Cerebellar nuclear complex (tissue), 1 donor: ENCODE data around the gene GABRB2.

ENCODE experiments used
- DNase-seq, 2 experiments: peaks; one replicate each; lab custom pipeline; 2025; lab: John Stamatoyannopoulos, UW

GABRB2 gene

DNA sequence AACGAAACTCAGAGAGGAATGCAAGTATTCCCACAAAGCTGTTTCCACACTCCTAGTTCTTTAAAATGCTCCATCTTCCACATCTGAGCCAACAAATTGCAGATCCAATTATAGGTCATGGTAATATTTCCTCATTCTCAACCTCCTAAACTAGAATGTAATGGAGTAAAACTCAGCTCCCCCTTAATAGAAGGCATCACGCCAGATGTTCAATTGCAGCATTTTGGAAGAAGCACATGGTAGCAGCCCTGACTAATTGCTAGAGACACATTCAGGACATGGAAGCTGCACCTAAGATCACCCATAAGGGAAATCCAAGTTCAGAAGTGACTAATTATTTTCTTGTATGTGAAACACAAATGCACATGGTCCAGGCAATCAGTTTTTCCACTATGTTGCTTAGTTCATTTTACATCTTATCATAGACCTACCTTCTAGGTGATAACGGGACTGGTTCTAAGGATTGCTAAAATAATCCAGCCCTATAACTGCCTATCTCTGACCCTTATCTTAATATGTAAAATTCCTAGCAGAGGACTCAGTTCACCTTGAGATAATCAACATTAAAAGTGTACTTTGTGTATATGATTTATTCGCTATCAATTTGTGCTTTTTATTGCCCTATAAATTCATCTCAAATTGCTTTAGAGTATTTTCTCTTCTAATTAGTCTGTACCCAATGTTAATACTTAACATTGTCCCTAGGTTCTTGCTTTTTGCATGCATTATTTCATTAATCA is 75.1 kb downstream of the GABRB2 start:
- no peak for DNase-seq

DNA sequence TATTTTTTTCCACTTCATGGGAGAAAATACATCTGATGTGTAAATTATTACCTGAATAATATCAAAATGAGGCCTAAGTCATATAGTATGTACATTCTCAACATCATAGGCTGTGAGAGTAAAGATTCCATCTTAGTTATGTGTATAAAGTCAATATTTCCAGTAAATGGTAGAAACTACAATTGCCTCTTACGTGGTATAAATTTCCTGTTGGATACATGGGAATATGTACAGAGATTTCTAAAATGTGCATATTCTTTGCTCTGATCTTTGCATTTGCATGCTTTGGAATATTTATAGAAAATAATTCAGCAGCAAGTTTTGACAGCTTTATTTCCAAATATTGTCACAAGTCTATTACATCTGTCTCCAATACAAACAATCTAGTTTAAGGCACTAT is 78.8 kb downstream of the GABRB2 start:
- DNase-seq: no peak

DNA sequence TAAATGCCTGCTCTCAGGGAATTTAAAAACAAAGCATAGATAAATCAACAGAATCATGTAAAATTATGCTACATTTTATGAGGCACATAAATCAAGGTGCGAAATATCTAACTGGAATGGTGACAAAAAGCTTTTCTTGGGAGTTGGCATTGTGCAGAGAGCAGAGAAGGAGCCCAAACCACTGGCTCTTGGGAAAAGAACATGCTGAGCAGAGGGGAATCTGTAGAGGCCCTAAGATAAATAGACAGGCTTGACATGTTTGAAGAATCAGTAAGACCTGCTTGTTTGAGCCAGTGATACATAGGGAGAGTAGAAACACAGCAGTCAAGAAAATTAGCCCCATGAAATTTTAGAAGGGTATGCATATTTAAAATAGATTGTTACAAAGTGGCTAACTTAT is 85.8 kb downstream of the GABRB2 start:
- DNase-seq: no peak

DNA sequence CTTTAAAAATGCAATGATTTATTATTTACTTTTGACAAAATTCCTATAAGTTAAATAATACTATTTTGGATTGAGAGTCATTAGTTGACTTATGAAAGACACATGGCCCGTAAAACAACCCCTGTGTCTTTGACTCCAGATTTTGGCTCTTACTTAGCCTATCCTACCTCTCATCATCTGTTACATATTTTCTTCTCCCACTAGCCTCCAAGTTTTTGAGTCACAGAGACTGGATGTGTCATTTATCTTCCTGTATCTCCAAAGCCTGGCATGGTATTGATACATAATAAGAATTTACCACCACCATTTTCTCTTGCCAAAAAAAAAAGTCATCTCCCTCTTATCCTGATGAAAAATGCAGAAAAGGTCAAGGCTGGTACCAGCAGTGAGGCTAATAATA is 99.9 kb downstream of the GABRB2 start:
- DNase-seq: no peak

DNA sequence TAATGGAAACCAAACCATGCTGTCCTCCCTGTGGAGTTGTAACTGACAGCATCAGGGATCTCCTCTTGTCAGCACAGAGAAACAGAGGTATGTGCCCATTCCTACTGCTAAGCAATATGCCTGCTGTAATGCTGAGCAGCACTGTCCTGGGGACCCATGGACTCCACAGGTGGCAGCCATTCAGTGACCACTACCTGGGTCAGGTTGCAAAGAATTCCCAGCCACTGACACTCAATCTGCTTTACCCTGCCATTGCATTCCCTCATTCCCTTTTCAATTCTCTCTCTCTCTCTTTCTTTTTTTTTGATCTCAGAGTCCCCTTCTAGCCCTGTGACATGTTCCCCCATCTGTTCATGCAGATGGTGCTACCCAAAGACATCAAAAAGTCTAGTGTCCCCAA is 104.1 kb downstream of the GABRB2 start:
- DNase-seq: peak in 1 of 2 experiments; percentile 77

DNA sequence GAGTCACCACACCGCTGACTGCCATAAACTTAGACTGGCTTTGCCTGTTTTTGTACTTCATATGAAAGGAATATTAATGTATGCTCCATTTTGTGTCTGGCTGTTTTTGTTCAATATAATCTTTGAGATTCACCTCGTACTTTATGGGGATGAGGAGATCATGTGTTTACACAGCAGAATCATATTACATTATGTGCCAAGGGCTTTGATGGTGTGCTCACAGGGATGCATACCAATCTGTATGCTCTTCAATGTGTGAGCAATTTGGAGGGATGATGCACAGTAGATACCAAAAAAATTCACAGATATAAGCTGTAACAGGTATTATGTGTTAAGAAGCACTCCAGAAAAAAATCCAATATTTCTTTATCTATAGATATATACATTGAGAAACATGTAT is 113.7 kb downstream of the GABRB2 start:
- no peak for DNase-seq

DNA sequence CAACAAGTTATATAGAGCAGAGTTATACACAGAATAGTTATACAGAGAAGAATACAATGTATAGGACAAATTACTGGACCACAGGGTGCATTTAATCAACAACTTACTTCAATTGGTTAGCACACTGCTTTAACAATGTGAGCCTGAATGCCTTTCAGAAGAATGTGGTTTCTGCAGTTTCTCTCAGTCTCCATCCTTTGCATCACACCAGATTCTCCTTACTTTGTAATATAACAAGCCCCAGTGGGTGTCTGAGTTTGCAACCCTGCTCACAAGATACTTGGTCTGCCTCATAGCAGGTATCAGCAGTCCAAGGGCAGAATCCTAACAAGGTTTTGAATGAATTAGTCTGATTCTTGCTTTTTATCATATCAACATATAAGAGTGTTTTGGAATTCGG is 114.6 kb downstream of the GABRB2 start:
- no peak for DNase-seq

DNA sequence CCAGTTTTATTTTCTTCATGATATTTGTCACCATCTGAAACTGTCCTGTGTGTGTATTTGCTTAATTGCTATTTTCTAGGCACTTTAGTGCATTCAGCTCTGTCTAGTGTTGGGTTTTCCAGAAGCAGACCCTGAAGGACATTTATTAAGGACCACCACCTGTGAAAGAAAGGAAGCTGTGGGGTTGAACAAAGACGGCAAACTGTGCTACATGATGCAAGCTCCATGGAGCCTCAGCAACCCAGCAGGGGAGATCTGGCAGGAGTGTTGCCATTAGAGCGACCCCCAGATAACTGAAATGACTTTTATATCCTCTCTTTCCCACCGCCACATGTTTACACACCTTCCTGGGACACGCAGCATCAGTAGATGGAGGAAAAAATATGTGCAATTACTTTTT is 125.5 kb downstream of the GABRB2 start:
- no peak for DNase-seq

DNA sequence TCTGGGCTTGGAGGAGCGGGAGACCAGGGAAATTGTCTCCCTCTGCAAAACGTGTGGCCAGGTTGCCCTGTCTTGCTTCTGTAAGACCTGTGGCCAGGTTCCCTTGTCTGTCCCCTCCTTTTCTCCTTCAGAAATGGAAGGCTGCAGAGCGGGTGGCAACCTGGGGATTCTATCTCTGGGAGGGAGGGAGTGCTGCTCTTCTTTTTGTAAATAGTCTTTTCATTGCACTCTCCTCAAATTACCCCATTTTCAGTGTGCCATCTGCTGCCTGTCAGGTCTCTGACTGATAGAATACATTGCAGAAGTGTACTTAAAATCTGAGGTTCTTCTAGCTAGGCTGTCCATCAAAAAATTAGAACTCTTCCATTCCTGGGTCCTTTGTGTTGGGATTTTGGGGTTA is 126.0 kb downstream of the GABRB2 start:
- DNase-seq: peak; percentile 38 to 72

DNA sequence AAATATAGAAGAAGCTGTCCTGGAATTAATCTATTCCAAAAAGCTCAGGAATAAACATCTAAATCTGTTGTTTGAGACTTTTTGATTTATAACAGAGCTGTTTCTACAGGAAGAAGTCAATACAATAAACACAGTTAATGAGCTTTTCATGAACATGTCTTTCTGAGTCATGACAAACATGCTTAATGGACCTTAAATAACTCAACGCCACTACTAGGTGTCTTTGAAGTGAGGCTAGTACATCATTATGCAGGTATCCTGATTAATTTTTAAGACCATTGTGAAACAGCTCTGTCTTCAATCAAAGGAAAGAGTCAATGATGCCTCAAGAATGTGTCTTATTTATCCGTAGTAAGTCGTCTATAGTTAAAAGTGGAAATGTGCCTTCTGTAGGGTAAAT is 131.6 kb downstream of the GABRB2 start:
- DNase-seq: no peak

DNA sequence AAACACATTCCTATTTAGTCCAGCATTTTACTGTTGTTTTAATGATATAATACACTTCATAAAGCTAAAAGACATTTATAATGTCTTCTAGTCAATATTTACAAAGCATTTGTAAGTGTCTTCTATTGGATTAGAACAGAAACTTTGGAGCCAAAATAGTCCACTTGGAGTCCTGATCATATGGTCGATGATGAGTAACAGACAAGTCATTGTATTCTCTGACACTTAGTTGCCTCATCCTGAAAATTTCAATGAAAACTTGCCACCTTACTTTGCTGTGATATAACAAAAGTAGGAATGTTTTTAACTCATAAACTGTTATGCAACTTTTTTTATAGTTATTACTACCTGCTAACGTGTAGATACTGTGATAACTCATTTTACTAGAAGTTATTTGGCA is 132.5 kb downstream of the GABRB2 start:
- DNase-seq: no peak

DNA sequence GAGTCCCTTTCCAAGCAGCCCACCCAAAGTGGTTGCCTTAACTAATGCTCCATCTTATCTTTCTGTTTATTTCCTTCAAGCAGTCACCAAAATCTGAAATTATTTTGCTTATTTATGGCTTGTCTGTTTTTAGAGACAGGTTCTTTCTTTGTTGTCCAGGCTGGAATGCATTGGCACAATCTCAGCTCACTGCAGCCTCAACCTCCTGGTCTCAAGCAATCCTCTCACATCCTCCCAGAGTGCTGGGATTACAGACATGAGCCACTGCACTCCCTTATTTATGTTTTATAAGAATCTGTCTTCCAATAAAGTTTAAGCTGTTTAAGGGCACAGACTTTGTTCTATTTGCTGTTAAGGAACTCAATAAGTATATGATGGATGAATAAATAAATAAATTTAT is 133.7 kb downstream of the GABRB2 start:
- no peak for DNase-seq

DNA sequence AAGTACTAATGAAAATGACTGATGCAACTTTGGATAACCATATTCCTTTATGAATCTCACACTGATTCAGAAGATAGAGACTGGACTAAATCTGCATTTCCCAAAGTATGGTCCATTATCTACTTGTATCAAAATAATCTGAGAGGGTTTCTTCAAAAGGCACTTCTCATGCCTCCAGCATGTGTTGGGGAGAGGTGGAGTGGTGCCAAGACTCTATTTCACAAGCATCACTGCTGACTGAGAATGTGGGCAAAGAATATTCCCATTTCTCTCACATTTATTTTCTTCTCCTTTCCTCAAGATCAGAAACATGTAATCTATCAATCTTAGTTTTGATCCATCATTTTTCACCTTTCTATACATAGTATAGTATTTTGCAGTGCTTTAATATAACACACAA is 135.4 kb downstream of the GABRB2 start:
- no peak for DNase-seq

DNA sequence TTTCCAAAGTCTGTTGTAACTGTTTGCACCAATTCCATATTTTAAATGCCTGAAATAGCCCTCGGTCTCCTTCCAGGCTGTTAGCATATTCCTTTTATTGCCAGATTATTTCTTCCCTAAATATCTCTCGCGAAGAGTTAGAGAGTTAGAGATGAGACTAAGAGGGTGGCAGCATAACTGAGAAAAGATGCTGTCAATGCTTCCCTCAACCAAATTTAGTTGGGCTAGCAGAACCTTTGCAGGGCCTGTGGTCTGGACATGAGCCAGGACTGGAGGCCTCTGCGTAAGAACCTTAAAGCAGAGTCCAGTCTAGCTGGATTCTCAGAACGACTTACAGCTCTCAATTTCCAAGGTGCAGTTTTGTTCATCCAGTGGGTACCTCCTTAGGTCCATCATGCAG is 135.9 kb downstream of the GABRB2 start:
- no peak for DNase-seq

DNA sequence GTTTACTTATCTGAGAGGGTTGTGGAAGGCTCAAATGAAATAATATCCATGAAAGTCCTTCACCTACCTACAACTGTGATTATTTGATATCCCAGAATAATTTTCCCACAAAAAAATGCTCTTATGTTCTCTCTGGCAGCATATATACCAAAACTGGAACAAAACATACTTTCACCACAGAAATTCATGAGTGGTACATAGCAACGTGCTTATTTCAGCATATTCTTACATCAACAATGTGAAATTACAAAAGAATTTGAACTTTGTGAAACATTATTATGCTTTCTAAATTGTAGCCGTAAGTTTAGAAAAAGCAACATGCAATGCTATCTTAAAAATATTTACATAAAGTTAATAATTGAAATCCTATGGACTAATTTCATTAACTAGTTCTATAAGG is 137.1 kb downstream of the GABRB2 start:
- no peak for DNase-seq

DNA sequence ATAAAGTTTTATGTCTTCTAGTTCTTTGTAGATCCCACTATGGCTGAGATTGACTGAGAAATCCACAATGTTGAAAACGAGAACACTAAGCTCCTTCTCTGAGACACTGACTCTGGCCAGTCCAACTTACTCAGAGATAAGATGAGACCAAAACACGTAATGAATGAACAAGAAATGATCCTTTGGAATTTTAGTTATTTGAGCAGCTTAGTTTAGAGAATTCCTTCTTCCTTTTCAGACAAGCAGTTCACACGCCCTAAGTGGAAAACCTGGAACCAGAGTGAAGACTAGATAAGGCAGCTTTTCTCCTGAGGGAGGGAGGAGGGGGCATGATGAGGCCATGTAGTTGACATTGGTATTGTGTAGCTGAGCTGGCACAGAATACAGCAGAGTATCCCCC is 139.6 kb downstream of the GABRB2 start:
- no peak for DNase-seq

DNA sequence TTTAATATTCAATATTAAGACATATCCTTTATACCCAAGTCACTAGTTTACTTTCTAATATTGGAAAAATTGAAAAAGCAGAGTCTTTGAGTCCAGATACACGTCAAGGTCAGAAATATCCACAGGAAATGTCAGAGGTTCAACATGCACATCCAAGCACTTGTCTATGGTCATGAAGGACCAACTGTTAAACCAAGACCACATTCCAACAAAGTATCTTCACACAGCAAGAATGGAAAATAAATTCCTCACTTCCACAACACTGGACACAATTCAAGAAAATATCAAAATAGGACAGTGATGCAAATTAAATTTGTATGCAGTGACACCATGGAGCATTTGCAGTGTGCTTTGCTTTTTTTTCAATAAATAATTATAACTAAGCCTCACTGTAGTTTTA is 142.5 kb downstream of the GABRB2 start:
- DNase-seq: no peak

DNA sequence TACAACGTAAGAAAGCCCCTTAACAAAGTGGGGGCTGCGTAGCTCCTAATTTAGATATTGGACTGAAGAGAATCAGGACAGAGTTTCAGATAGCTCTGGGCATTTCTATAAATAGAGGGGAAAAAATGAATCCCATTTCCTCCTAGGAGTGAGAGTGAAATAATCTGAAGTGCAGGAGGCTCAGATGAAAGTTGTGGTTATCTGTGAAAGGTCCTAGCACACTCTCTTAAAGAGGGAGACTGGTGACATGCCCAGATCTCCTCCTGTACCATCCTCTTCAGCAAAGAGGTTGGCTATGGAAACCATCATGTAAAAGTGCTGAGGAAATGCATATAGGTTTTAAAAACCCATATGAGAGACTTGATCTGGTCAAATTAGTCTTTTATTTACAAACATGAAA is 143.4 kb downstream of the GABRB2 start:
- no peak for DNase-seq

DNA sequence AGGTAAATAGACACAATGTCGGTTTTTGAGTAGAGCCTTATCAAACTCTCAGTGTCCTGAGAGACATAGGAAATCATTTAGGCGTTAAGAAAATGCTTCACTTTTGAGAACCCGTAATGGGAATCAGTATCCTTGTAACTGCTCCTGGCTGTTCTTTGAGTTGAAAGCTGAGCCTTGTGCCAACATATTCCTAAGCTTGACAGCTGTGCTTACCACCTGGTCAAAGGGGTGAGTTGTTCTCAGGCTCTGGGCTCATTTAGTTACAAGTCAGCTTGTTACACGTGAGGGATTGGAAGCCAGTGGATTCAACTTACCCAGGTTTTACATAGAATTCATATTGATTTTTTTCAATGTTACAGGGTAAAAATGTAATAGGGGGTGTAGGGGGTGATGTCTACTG is 145.9 kb downstream of the GABRB2 start:
- DNase-seq: peak; percentile 56 to 69

DNA sequence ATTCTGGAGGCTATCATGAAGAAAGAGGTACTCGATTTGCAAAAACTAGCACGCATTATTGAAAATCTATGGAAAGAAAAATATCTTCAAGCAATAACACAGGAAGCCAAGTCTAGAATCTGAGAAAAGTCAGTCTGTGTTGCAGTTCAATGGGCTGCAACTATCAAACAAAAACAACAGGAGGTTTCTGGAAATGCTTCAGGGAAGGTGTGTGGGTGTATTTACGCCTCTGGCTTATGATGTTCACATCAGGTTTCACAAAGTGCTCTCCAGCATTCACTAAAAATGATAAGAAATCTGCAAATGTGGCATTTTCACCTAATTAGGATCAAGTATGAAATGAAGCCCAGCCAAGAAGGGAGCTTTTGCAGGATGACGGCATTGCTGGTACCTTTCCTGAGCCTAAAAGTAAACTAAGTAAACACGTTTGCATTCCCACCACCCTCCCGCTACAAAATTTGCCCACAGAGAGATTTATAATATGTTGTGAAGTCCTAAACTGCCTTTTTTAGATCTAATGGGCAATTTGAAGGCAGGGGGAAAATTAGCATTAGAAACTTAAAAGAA is 146.4 kb downstream of the GABRB2 start:
- no peak for DNase-seq

DNA sequence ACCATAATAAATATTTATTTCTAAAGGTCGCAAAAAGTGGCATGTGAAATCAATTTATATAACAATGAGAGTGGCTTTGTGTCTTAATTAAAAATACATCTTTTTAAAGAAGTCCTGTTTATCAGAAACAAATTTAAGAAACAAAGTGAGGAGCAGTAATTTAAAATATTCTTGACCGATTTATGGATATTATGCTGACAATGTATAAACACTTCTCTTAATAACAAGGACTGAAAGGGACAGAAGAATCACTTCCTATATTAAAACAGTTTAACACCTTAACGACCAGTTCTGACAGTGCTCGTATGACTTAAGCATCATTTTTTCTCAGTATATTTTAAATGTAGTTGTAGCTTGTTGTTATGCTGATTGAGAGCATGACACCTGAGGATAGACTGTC is 149.1 kb downstream of the GABRB2 start:
- no peak for DNase-seq

DNA sequence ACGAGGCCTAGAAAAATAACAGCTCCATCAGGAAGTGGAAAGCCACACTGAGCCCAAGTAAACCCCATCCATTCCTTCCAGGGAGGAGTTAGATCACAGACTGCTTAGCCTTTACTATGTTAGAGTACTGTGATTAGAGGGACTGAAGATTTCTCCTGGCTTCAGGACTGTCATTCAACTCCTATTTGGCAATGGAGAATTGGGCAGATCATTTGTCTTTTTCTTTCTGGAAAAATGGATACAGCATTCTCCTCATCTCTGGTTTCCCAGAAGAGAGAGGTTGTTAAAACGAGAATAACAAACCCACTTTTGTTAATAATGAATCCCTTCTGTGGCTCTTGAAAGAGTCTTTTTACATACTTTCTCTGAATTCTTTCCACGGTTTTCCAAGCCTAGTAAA is 150.4 kb downstream of the GABRB2 start:
- no peak for DNase-seq

DNA sequence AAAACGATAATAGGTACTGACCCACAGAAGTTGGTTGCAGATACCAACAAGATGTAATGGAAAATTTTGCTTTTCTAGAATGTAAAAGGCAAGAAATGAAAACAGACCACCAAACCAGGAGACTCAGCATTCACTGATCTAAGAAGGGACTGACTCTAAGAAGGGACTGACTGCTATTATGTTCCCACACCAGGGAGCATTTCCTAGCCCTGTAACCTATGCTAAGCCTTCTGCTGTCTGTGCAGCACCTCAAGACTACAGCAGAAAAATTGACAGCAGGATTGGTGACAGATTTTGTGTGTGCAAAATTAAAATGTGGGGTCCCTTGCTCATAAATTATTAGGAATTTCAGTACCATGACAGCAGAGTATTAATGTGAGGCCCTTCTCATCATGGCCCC is 154.8 kb downstream of the GABRB2 start:
- no peak for DNase-seq

DNA sequence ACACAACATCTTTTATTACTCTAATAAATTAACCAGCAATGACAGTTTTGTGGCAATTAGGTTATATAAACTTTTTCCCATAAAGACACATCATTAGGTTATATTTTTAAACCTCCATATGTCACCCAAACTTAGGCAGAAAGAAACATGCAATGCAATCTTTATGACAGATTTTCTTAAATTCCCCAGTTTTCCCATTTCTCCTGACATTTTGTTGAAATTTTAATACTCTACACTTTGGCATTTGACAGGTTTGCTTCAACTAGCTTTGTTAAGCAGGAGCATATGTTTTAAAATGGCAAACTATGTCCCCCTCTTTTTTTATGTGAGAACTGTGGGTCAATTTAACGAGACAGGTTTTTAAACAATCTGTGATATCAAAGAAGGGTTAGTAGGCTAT is 155.5 kb downstream of the GABRB2 start:
- no peak for DNase-seq
